PC-9 (cell line): ENCODE data around the gene RAB36.

Experiments used
- EZH2 ChIP-seq: fragments of 200-600 bp; sonication (generic); IDR thresholded peaks from 2 replicates; pipeline ENCODE4 v1.8.0; 2017; ENCODE audit warnings: antibody characterized with exemption, low read depth
- TF ChIP-seq, protein P1 (sequence below): fragments of 200-600 bp; sonication (generic); conservative IDR thresholded peaks from 2 replicates; pipeline ENCODE4 v1.6.1; 2017; ENCODE audit warnings: mixed run types, antibody characterized with exemption, mild to moderate bottlenecking, moderate library complexity

DNA sequence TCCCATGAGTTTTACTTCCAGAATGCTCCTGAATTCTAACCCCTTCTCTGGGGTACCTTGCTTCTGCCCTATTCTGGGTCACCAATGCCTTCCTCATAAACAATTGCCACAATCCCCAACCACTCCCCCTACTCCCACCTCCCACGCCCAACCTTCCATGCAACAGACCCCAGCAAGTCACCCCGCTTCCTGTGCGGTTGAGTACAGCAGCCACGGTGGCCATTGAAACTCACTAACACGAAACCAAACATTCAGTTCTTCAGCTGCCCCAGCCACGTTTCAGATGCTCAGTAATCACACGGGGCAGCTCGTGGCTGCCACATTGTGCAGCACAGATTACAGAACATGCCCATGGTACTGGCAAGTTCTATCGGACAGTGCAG is 31.4 kb downstream of the RAB36 start:
- TF ChIP-seq, protein P1, sequence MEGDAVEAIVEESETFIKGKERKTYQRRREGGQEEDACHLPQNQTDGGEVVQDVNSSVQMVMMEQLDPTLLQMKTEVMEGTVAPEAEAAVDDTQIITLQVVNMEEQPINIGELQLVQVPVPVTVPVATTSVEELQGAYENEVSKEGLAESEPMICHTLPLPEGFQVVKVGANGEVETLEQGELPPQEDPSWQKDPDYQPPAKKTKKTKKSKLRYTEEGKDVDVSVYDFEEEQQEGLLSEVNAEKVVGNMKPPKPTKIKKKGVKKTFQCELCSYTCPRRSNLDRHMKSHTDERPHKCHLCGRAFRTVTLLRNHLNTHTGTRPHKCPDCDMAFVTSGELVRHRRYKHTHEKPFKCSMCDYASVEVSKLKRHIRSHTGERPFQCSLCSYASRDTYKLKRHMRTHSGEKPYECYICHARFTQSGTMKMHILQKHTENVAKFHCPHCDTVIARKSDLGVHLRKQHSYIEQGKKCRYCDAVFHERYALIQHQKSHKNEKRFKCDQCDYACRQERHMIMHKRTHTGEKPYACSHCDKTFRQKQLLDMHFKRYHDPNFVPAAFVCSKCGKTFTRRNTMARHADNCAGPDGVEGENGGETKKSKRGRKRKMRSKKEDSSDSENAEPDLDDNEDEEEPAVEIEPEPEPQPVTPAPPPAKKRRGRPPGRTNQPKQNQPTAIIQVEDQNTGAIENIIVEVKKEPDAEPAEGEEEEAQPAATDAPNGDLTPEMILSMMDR: no peak
- no peak for TF ChIP-seq EZH2
